ENCODE data around the gene MAP3K1.

DNA sequence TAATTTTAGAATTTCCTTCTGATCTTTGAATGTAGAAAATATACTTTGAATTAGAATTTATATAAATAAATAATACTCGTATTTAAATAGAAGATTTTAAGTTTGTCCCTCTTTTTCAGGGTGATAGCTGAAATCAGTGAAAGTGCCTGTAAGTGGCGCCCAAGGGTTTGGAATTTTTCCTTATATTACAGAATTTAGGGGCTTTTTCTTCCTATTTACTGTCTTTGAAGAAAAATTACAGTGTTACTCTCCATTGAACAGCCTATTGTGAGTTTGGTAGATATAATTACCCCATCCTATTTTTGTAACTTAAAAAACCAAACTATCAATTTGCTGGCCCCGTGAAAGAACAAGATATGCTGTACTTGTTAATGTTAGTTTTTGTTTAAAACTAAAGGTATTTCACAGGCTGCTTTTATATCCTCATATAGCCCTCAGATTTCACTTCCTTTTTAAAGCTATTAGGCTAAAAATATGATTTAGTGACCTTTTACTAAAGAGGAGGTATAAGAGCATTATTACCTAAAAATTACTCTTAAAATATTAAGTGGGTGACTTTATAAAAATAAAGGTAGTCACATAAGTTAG, 3.2 kb downstream of the MAP3K1 start:
- TF ChIP-seq, protein P1, sequence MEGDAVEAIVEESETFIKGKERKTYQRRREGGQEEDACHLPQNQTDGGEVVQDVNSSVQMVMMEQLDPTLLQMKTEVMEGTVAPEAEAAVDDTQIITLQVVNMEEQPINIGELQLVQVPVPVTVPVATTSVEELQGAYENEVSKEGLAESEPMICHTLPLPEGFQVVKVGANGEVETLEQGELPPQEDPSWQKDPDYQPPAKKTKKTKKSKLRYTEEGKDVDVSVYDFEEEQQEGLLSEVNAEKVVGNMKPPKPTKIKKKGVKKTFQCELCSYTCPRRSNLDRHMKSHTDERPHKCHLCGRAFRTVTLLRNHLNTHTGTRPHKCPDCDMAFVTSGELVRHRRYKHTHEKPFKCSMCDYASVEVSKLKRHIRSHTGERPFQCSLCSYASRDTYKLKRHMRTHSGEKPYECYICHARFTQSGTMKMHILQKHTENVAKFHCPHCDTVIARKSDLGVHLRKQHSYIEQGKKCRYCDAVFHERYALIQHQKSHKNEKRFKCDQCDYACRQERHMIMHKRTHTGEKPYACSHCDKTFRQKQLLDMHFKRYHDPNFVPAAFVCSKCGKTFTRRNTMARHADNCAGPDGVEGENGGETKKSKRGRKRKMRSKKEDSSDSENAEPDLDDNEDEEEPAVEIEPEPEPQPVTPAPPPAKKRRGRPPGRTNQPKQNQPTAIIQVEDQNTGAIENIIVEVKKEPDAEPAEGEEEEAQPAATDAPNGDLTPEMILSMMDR (conservative IDR thresholded peaks at IDR 0.05; ENCODE audit: low read depth, low read length): 0 out of 2 replicates have a peak, but pooled peaks have one; percentile 31
- no peak for TF ChIP-seq EZH2 (IDR thresholded peaks at IDR 0.05; ENCODE audit: low read length, unreplicated experiment)
